RWPE1 (cell line): Measurements from ENCODE around the gene GYPC.

ENCODE experiments used
- CTCF ChIA-PET: fragments of 350-600 bp; sonication (Branson Sonifier 250); formaldehyde crosslinking; extraction: SDS; loops from one replicate; lab custom pipeline; 2021; lab: Yijun Ruan, JAX
- POLR2A ChIA-PET: fragments of 400-600 bp; formaldehyde crosslinking; extraction: SDS; loops from one replicate; lab custom pipeline; 2020; ENCODE audit warnings: antibody characterized with exemption; ENCODE audit not compliant: low non-redundant PET; lab: Yijun Ruan, JAX
- DNase-seq: peaks from one replicate; pipeline ENCODE4 v3.0.0; 2012; ENCODE audit warnings: low spot score
- H3K27ac ChIP-seq: fragments of 450-650 bp; 2 replicates; pipeline ENCODE4 v1.5.1; 2017
- TF ChIP-seq, protein P1 (sequence below): fragments of 450-650 bp; conservative IDR thresholded peaks from 2 replicates; pipeline ENCODE4 v1.5.1; 2017; ENCODE audit warnings: low read depth, mild to moderate bottlenecking

Gene GYPC

DNA sequence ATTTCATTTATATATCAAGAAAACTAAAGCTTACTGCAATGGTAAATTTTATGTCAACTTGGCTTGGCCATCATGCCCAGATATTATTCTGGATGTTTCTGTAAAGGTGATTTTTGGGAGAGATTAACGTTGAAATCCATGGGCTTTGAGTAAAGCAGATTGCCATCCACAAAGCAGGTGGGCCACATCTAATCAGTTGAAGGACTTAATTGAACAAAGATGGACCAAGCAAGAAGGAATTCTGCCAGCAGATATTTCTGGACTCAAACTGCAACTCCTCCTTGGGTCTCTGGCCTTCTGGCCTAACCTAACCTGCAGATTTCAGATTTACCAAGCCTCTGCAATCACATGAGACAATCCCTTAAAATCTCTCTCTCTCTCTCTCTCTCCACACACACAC is 77.8 kb downstream of the GYPC start:
- DNase-seq: no peak
- ChIA-PET POLR2A (no interaction called here), CTCF (interaction anchor here (0.7 kb wide), 1 partner anchor 387 kb away, joined by 3 read pairs; no protein-coding TSS in a partner anchor)
- no peak overlapping the region for H3K27ac ChIP-seq
- TF ChIP-seq, protein P1, sequence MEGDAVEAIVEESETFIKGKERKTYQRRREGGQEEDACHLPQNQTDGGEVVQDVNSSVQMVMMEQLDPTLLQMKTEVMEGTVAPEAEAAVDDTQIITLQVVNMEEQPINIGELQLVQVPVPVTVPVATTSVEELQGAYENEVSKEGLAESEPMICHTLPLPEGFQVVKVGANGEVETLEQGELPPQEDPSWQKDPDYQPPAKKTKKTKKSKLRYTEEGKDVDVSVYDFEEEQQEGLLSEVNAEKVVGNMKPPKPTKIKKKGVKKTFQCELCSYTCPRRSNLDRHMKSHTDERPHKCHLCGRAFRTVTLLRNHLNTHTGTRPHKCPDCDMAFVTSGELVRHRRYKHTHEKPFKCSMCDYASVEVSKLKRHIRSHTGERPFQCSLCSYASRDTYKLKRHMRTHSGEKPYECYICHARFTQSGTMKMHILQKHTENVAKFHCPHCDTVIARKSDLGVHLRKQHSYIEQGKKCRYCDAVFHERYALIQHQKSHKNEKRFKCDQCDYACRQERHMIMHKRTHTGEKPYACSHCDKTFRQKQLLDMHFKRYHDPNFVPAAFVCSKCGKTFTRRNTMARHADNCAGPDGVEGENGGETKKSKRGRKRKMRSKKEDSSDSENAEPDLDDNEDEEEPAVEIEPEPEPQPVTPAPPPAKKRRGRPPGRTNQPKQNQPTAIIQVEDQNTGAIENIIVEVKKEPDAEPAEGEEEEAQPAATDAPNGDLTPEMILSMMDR: no peak

GRCh38 chr2:126736133-126736874 is 80.3 kb downstream of the GYPC start:
- TF ChIP-seq, protein P1: no peak
- ChIA-PET POLR2A (no interaction called here), CTCF (no interaction called here)
- DNase-seq: no peak
- H3K27ac ChIP-seq: no peak overlapping the region

DNA sequence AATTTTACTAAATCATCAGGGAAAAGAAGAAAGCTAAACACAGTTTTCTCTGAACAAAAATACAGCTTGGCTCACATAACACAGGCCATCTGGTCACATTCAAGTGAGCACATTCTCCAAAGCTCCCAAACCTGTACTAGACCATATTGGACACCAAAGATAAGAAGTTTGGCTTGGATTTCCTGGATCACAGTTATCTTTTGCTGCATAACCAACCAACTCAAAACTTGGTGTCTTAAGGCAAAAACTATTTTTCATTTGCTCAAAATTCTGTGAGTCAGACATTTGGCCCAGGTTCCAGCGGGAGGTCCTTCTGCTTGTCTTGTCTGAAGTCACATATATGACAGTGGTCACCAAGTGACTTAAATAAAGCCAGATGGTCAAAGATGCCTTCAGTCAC is 83.2 kb downstream of the GYPC start:
- no peak for DNase-seq
- ChIA-PET CTCF (no interaction called here), POLR2A (no interaction called here)
- no peak overlapping the region for H3K27ac ChIP-seq
- TF ChIP-seq, protein P1: no peak

GRCh38 chr2:126744640-126745039 is 88.7 kb downstream of the GYPC start:
- no peak overlapping the region for H3K27ac ChIP-seq
- TF ChIP-seq, protein P1: no peak
- ChIA-PET POLR2A (no interaction called here), CTCF (interaction anchor here (0.6 kb wide), 1 partner anchor 29 kb away, joined by 3 read pairs; no protein-coding TSS in a partner anchor)
- DNase-seq: no peak
